ENCODE results near the gene MAN1B1.

DNA sequence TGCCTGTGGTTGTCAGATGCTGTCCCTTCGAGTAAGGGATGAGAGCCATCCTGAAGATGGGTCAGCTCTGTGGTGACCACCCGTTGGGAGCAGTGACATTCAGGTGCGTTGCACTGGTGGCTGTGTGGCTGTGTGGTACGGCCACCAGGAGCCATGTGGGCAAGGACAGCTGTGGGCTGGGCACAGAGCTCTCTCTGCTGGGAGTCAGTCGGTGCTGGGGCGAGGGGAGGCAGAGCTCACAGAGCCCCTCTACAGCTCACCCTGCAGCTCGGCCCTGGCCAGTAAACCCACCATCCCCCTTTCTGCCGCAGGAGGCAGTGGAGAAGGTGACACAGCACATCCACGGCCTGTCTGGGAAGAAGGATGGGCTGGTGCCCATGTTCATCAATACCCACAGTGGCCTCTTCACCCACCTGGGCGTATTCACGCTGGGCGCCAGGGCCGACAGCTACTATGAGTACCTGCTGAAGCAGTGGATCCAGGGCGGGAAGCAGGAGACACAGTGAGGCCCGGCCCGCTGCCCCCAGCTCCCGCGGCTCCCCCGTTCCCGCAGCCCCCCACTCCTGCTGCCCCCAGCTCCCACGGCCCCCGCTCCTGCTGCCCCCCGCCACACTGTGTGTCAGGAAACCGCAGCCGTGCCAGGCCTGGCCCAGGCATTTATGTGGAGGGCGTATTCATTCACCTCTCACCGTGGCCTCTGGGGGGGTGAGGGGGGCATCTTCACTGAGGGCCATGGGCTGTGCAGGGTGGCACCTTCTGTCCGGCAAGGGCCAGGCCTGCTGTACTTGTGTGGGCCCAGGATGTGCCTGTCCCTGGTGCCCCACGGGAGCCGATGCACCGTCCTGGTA is 19.3 kb downstream of the MAN1B1 start:
- TF ChIP-seq POLR2A (IDR thresholded peaks at IDR 0.05), result no peak
- TF ChIP-seq, protein P1, sequence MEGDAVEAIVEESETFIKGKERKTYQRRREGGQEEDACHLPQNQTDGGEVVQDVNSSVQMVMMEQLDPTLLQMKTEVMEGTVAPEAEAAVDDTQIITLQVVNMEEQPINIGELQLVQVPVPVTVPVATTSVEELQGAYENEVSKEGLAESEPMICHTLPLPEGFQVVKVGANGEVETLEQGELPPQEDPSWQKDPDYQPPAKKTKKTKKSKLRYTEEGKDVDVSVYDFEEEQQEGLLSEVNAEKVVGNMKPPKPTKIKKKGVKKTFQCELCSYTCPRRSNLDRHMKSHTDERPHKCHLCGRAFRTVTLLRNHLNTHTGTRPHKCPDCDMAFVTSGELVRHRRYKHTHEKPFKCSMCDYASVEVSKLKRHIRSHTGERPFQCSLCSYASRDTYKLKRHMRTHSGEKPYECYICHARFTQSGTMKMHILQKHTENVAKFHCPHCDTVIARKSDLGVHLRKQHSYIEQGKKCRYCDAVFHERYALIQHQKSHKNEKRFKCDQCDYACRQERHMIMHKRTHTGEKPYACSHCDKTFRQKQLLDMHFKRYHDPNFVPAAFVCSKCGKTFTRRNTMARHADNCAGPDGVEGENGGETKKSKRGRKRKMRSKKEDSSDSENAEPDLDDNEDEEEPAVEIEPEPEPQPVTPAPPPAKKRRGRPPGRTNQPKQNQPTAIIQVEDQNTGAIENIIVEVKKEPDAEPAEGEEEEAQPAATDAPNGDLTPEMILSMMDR (IDR thresholded peaks at IDR 0.05), result no peak
